Measurements from ENCODE around the gene UTP15.

Gene UTP15

DNA sequence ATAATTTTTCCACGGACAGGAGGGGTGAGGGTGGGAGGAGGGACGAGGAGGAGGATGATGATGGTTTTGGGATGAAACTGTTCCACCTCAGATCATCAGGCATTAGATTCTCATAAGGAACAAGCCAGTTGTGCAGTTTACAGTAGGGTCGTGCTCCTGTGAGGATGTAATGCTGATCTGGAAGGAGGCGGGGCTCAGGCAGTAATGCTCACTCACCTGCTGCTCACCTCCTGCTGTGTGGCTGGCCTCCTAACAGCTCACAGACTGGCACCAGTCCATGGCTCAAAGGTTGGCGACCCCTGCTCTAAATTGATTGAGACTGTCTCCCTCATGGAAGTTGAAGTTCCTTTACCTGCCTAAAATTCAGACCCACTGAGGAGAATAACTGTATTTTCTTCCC is 33.3 kb upstream of the UTP15 start:
- H4K20me1 ChIP-seq (ENCODE audit: insufficient read depth): no peaks in the 10 kb centered on the region
- TF ChIP-seq, protein P1, sequence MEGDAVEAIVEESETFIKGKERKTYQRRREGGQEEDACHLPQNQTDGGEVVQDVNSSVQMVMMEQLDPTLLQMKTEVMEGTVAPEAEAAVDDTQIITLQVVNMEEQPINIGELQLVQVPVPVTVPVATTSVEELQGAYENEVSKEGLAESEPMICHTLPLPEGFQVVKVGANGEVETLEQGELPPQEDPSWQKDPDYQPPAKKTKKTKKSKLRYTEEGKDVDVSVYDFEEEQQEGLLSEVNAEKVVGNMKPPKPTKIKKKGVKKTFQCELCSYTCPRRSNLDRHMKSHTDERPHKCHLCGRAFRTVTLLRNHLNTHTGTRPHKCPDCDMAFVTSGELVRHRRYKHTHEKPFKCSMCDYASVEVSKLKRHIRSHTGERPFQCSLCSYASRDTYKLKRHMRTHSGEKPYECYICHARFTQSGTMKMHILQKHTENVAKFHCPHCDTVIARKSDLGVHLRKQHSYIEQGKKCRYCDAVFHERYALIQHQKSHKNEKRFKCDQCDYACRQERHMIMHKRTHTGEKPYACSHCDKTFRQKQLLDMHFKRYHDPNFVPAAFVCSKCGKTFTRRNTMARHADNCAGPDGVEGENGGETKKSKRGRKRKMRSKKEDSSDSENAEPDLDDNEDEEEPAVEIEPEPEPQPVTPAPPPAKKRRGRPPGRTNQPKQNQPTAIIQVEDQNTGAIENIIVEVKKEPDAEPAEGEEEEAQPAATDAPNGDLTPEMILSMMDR (conservative IDR thresholded peaks at IDR 0.05; ENCODE audit: low read depth, low read length): no peak
- no peak overlapping the region for H3K4me2 ChIP-seq
- no peaks in the 10 kb centered on the region for H3K4me1 ChIP-seq (ENCODE audit: low read depth, poor library complexity, severe bottlenecking)
- no peaks in the 10 kb centered on the region for H3K36me3 ChIP-seq (ENCODE audit: insufficient read depth)
- no peaks in the 10 kb centered on the region for H3K79me2 ChIP-seq (ENCODE audit: insufficient read depth, low read depth)
- no peak overlapping the region for H3K4me3 ChIP-seq (IDR thresholded peaks at IDR 0.05; ENCODE audit: insufficient read depth, low read depth, low read length)
- no peaks in the 10 kb centered on the region for H3K27me3 ChIP-seq (ENCODE audit: insufficient read depth, low read depth)
- H2AFZ ChIP-seq (ENCODE audit: low read depth): no peak overlapping the region
- no peak overlapping the region for H3K9ac ChIP-seq
- H3K27ac ChIP-seq: no peak overlapping the region

- no peak overlapping the region for H2AFZ ChIP-seq (ENCODE audit: low read depth)
- H3K27me3 ChIP-seq (ENCODE audit: insufficient read depth, low read depth): no peaks in the 10 kb centered on the region
- H4K20me1 ChIP-seq (ENCODE audit: insufficient read depth): no peaks in the 10 kb centered on the region
- H3K4me3 ChIP-seq (IDR thresholded peaks at IDR 0.05; ENCODE audit: insufficient read depth, low read depth, low read length): no peak overlapping the region
- H3K4me2 ChIP-seq: no peak overlapping the region
- no peak overlapping the region for H3K27ac ChIP-seq
- H3K79me2 ChIP-seq (ENCODE audit: insufficient read depth, low read depth): no peaks in the 10 kb centered on the region
- H3K4me1 ChIP-seq (ENCODE audit: low read depth, poor library complexity, severe bottlenecking): no peaks in the 10 kb centered on the region
- TF ChIP-seq, protein P1 (conservative IDR thresholded peaks at IDR 0.05; ENCODE audit: low read depth, low read length): no peak
- no peak overlapping the region for H3K9ac ChIP-seq
- no peaks in the 10 kb centered on the region for H3K36me3 ChIP-seq (ENCODE audit: insufficient read depth)
Measured at GRCh38 chr5:73534011-73534644, 31.4 kb upstream of the UTP15 start.

DNA sequence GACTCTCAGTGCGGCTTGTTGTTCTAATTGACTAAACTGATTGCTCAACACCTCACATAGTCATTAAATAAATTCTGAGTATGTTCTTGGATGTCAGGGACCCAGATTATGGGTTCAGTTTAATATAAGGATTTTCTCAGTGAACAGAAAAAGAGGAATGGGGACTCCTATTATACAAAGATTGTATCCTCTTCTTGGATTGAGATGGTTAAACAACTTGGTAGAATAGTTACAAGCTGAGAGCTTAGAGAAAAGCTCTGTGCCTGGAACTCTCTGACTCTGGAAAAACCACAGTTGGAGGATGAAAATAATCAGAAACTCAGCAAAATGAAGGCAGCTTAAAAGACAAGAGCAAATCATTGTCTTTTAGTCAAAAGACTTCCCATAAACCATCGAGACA is 30.6 kb upstream of the UTP15 start:
- TF ChIP-seq, protein P1 (conservative IDR thresholded peaks at IDR 0.05; ENCODE audit: low read depth, low read length): no peak
- Histone ChIP-seq H3K79me2 (ENCODE audit: insufficient read depth, low read depth) (no peaks in the 10 kb centered on the region), H3K27me3 (ENCODE audit: insufficient read depth, low read depth) (no peaks in the 10 kb centered on the region), H3K4me2 (no peak overlapping the region), H3K27ac (no peak overlapping the region), H3K36me3 (ENCODE audit: insufficient read depth) (no peaks in the 10 kb centered on the region), H2AFZ (ENCODE audit: low read depth) (no peak overlapping the region), H3K4me3 (IDR thresholded peaks at IDR 0.05; ENCODE audit: insufficient read depth, low read depth, low read length) (no peak overlapping the region), H4K20me1 (ENCODE audit: insufficient read depth) (no peaks in the 10 kb centered on the region), H3K9ac (no peak overlapping the region), H3K4me1 (ENCODE audit: low read depth, poor library complexity, severe bottlenecking) (no peaks in the 10 kb centered on the region)

GRCh38 chr5:73539730-73540129 is 25.8 kb upstream of the UTP15 start:
- TF ChIP-seq, protein P1 (conservative IDR thresholded peaks at IDR 0.05; ENCODE audit: low read depth, low read length): no peak
- H3K4me3 ChIP-seq (IDR thresholded peaks at IDR 0.05; ENCODE audit: insufficient read depth, low read depth, low read length): no peak overlapping the region
- H3K36me3 ChIP-seq (ENCODE audit: insufficient read depth): no peaks in the 10 kb centered on the region
- H3K27me3 ChIP-seq (ENCODE audit: insufficient read depth, low read depth): no peaks in the 10 kb centered on the region
- H4K20me1 ChIP-seq (ENCODE audit: insufficient read depth): no peaks in the 10 kb centered on the region
- H3K4me1 ChIP-seq (ENCODE audit: low read depth, poor library complexity, severe bottlenecking): no peaks in the 10 kb centered on the region
- no peak overlapping the region for H3K9ac ChIP-seq
- no peaks in the 10 kb centered on the region for H3K79me2 ChIP-seq (ENCODE audit: insufficient read depth, low read depth)
- H3K4me2 ChIP-seq: no peak overlapping the region
- H3K27ac ChIP-seq: no peak overlapping the region
- no peak overlapping the region for H2AFZ ChIP-seq (ENCODE audit: low read depth)

Data from KMS-11 (cell line).